Measurements from ENCODE around the gene N4BP2L2. TPM values are rescaled to one million over a fixed set of nuclear protein-coding genes. Genes with fewer than 3 reads are reported as not detected.

Gene N4BP2L2
- total and polyA plus RNA-seq, 2 of the 8 experiments (the other 6 are each of a cell fraction or from before 2014, with no cell fraction given) = 14.6 to 67.6 TPM

GRCh38 chr13:32503727-32504126, 34.9 kb downstream of the N4BP2L2 start:
- Histone ChIP-seq H3K79me1 (ENCODE audit: low read depth, low read length) (no peaks in the 10 kb centered on the region), H3K23ac (ENCODE audit: insufficient read length) (no peak overlapping the region), H2BK12ac (ENCODE audit: low read depth, low read length) (no peak overlapping the region), H2BK5ac (ENCODE audit: low read depth, low read length) (no peak overlapping the region), H3K27me3 (replicated peaks in 1 of 4; ENCODE audit: control insufficient read depth in 3 of 4, extremely low read depth in 1 of 4, insufficient read depth in 3 of 4, low read length in 3 of 4) (no peaks in the 10 kb centered on the region), H3K27ac (ENCODE audit: low read depth, low read length) (no peak overlapping the region), H4K91ac (replicated peaks; ENCODE audit: insufficient read length, low read length) (no peak overlapping the region), H4K5ac (ENCODE audit: insufficient read length, low read depth, low read length) (no peak overlapping the region), H3K4me2 (ENCODE audit: insufficient read depth in 1 of 2, low read depth in 2 of 2, low read length in 2 of 2) (no peak overlapping the region), H3K79me2 (ENCODE audit: control insufficient read depth in 1 of 2, insufficient read depth in 2 of 2, low read length in 2 of 2) (no peaks in the 10 kb centered on the region), H3K9me3 (ENCODE audit: insufficient read depth in 2 of 2, low read depth in 1 of 2, low read length in 1 of 2) (no peaks in the 10 kb centered on the region), H2BK20ac (ENCODE audit: low read length) (no peak overlapping the region), H3K23me2 (ENCODE audit: low read depth, low read length) (no peaks in the 10 kb centered on the region), H2AFZ (ENCODE audit: low read length) (no peak overlapping the region), H3K4me3 (ENCODE audit: extremely low read depth in 1 of 4, insufficient read depth in 2 of 4, low read depth in 3 of 4, low read length in 4 of 4) (no peak overlapping the region), H3K4ac (replicated peaks; ENCODE audit: insufficient read length, low read depth, low read length) (no peak overlapping the region), H2BK120ac (replicated peaks; ENCODE audit: low read depth, low read length) (no peak overlapping the region), H3K36me3 (ENCODE audit: control insufficient read depth in 2 of 4, insufficient read depth in 4 of 4, low read length in 3 of 4) (peaks cover 0 to 2% (median 0%) of the 10 kb centered on the region in 4 experiments; a peak in 2 of 8 replicates), H3K18ac (ENCODE audit: extremely low read depth, low read length) (no peak overlapping the region), H3K56ac (replicated peaks; ENCODE audit: insufficient read length, low read depth, low read length) (no peak overlapping the region), H2BK15ac (ENCODE audit: low read length) (no peak overlapping the region), H4K8ac (ENCODE audit: extremely low read depth, insufficient read depth, low read length) (no peak overlapping the region), H4K20me1 (replicated peaks in 1 of 2; ENCODE audit: control insufficient read depth in 1 of 2, insufficient read depth in 2 of 2, low read length in 2 of 2) (no peaks in the 10 kb centered on the region), H3K14ac (ENCODE audit: insufficient read length) (no peak overlapping the region), H3K4me1 (replicated peaks in 1 of 4; ENCODE audit: control insufficient read depth in 3 of 4, insufficient read depth in 4 of 4, low read length in 3 of 4) (no peaks in the 10 kb centered on the region), H3K9ac (replicated peaks in 1 of 4; ENCODE audit: extremely low read depth in 1 of 4, low read depth in 3 of 4, low read length in 3 of 4) (no peak overlapping the region), H2AK5ac (ENCODE audit: low read depth, low read length) (no peak overlapping the region)
- CTCF ChIA-PET (ENCODE audit: partially characterized antibody) = interaction anchor here (0.8 kb wide), 1 partner anchor 17 kb away, joined by 3 read pairs; no protein-coding TSS in a partner anchor
- FAIRE-seq = no peak
- no peak for TF ChIP-seq SP4 (IDR thresholded peaks at IDR 0.05; ENCODE audit: low read length)
- no peak for TF ChIP-seq ZNF274 (IDR thresholded peaks at IDR 0.05; ENCODE audit: borderline replicate concordance, extremely low read depth, low read length)
- no peak for TF ChIP-seq SP2 (IDR thresholded peaks at IDR 0.05; ENCODE audit: low read length)
- no peak for TF ChIP-seq POU5F1 (IDR thresholded peaks at IDR 0.05; ENCODE audit: low read depth, low read length)
- no peak for TF ChIP-seq CHD1 (IDR thresholded peaks at IDR 0.05; ENCODE audit: low read depth, low read length)
- 93% methylated on average over 5 of the region's 5 CpGs; no CpG with 5 or more reads in 1 of the 2 experiments for WGBS, 2 experiments (ENCODE audit: extremely low coverage in 1 of 2, insufficient coverage in 1 of 2, insufficient read length in 1 of 2, insufficient replicate concordance in 2 of 2, low coverage in 1 of 2, low lambda C conversion rate in 2 of 2, missing lambda C conversion rate in 1 of 2)
- DNase-seq (ENCODE audit: low read depth in 1 of 2, low spot score in 2 of 2) = no peak
- POLR2A ChIA-PET (ENCODE audit: partially characterized antibody) = interaction anchor here (0.9 kb wide), 1 partner anchor 34 kb away, joined by 3 read pairs; no protein-coding TSS in a partner anchor
